Heart left ventricle (tissue), 13 donors: ENCODE measurements around the gene TAL2.

Source experiments
- CTCF ChIP-seq, 12 donors: fragments of 200-600 bp; sonication (generic) in 4 of 12; IDR thresholded peaks; one replicate each; pipeline versions ENCODE4 v1.5.0 to v1.8.0; 2018 to 2022; ENCODE audit warnings: antibody characterized with exemption in 12 of 12, mild to moderate bottlenecking in 5 of 12
- POLR2A ChIP-seq, 2 donors: fragments of 450-650 bp; IDR thresholded peaks; one replicate each; pipeline ENCODE4 v1.6.1; 2017; ENCODE audit warnings: antibody characterized with exemption in 2 of 2, mild to moderate bottlenecking in 2 of 2, moderate library complexity in 2 of 2
- donor health status: ischemic (EF 13 %, LVEDD 7.1; RV severe dilation, severe dysfunction).
- donor health status: DM: no; HTN: yes; CAD: no.
- donor health status: DM: no; HTN: no; CAD: no.
- donor health status: ischemic (EF 25% LVEDD 6.9; RV normal size, moderate dysfunction).
- donor health status: ischemic (EF 25% LVEDD 5.7; RV mildly dilated, moderate dysfunction).
- donor health status: ischemic (EF 35%, LVEDD 5.7; RV mildly dilated, moderate dysfunction).
- donor health status: nonischemic (EF 11% LVEDD 7.7; RV severe dilation, severe dysfunction).
- donor health status: DM: yes; HTN: yes; CAD: no.
- donor health status: PGD.
- donor health status: ischemic (EF 29% LVEDD 5.4; RV normal size, mild dysfunction).
- donor health status: nonischemic (EF 23%, LVEDD 6.1; RV moderate dilation, normal function).

- TF ChIP-seq CTCF (IDR thresholded peaks at IDR 0.05) (no peak), POLR2A (IDR thresholded peaks at IDR 0.05) (no peak)
Measured at GRCh38 chr9:105633411-105633810, 28.8 kb upstream of the TAL2 start.
